GM12892 (cell line): Measurements from ENCODE around the gene CLASP1.
"Not testable (repeated sequence)": the region's sequence is repeated elsewhere in the genome, so short reads cannot be mapped to it uniquely, and the experiment has no call there.

Experiments used
- DNase-seq: peaks from one replicate; pipeline ENCODE4 v3.0.0; 2011; ENCODE audit not compliant: insufficient read length
- FAIRE-seq: peaks from 2 replicates; lab custom pipeline; 2011; peaks lifted over from hg19 to GRCh38; lab: Jason Lieb, UNC
- POLR2A ChIP-seq: IDR thresholded peaks from 2 replicates; pipeline ENCODE4 v1.6.1; 2011; ENCODE audit warnings: low read depth, low read length, control low read depth
- POLR2AphosphoS5 ChIP-seq: IDR thresholded peaks from 2 replicates; pipeline ENCODE4 v1.6.1; 2011; ENCODE audit warnings: low read depth, low read length, control low read depth
- TAF1 ChIP-seq: IDR thresholded peaks from 2 replicates; pipeline ENCODE4 v1.6.1; 2011; ENCODE audit warnings: low read depth, mild to moderate bottlenecking, control low read depth, low read length, borderline replicate concordance

The CLASP1 gene

DNA sequence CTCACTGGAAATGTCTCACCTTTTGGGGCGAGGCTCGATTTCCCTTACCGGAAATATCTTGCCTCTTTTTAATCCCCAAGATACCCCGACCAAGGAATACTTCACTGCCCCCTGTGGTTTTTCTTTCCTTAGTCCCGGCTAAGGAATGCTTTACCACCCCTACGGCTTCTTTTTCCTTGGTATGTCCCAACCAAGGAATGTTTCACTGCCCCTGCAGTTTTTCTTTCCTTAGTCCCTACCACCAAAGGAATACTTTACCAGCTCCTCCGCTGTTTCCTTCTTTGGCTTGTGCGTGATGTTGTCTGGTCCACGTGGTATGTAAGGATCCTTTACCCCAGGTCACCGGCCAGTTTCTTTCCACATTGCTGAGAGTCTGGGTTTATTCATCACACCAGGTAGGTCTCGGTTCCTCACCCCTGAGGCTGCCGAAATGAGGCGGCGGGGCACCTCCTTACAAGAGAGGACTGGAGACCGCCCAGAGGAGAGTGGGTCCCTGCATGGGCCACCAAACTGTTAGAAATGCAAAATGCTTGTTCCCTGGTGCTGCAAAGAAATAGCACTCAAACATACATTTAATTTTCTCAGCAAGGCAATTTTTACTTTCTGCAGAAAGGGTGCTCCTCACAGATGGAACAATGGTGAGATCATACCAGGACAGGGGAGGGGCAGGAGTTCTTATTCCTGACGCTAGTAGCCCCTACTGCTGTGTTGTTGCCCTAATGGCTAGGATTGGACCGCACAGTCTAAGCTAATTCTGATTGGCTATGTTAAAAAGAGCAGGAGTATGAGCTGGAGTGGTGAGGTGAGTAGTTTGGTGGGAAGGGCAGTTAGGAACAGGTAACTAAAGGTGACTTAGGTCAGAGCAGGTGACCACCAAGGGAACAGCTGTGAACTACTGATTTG, 33.4 kb upstream of the CLASP1 start:
- no peak for FAIRE-seq
- TF ChIP-seq POLR2A (no peak), TAF1 (no peak), POLR2AphosphoS5 (no peak)
- no peak for DNase-seq

DNA sequence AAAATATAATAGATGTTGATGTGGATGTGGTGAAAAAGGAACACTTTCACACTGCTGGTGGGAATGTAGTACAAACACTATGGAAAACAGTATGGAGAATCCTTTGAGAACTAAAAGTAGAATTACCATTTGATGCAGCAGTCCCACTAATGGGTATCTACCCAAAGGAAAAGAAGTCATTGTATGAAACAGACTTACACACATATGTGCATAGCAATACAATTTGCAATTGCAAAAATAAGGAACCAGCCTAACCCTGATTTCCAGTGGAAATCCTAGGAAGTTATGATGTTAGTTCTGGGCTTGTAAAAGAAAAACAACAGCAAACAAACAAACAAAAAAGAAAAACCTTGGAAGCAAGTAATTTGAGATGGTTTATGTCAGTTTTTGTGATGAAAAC, 28.6 kb upstream of the CLASP1 start:
- DNase-seq = no peak
- no peak for TF ChIP-seq POLR2AphosphoS5
- TF ChIP-seq POLR2A = no peak
- TF ChIP-seq TAF1 = no peak
- no peak for FAIRE-seq

- FAIRE-seq, DNase-seq: not testable (repeated sequence)
These were observed 22.4 kb upstream of the CLASP1 start for GRCh38 chr2:121671621-121672020.

DNA sequence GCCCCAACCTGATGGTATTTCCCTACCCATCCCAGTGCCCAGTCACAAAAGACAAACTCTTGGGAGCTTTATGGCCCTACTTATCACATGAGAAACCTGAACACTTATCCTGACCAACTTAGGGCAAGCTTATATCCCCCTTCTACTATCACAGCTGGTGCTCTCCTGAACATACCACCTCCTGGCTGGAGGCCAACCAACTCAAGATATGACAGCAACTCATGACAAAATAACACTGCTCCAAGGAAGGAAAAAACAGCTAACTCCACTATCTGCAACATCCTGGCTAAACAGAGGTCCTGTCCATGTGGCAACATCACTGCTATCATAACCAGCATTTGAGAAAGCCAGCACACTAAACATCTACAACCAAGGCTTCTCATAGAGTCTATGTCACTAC, 20.9 kb upstream of the CLASP1 start:
- TF ChIP-seq TAF1 (no peak), POLR2AphosphoS5 (no peak), POLR2A (no peak)
- no peak for DNase-seq
- no peak for FAIRE-seq

DNA sequence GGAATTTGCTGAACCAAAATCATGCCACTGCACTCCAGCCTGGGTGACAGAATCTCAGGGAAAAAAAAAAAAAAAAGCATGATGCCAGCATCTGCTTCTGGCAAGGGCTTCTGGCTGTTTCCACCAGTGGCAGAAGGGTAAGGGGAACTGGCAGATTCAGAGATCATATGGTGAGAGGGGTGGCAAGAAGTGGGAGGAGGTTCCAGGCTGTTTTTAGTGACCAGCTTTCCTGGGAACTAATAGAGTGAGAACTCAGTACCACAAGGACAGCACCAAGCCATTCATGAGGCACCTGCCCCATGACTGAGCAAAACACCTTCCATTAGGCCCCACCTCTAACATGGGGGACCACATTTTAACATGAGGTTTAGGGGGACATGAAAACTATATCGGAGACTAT, 18.4 kb upstream of the CLASP1 start:
- TF ChIP-seq POLR2A = no peak
- TF ChIP-seq TAF1 = no peak
- TF ChIP-seq POLR2AphosphoS5 = no peak
- FAIRE-seq (no peak), DNase-seq (no peak)

- FAIRE-seq (no peak), DNase-seq (no peak)
- TF ChIP-seq POLR2AphosphoS5 = no peak
- TF ChIP-seq TAF1 = no peak
- no peak for TF ChIP-seq POLR2A
These were observed 16.8 kb upstream of the CLASP1 start for GRCh38 chr2:121666042-121666441.

DNA sequence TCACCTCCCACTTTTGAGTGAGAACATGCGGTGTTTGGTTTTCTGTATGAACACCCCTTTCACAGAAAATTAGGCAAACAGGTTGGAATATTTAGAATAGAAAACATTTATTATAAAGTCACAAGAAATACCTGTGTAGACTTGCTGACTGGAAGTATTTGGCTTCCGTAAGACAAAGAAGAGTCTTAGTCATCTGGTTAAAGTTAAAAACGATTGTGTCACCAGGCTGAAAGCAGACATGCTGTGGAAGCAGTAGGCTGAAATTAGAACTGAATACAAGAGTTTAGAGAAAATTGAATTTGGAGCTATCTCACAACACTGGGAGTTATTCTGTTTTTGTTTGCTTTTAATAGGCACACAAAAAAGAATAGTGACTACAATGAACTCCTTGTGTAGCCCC, 16.2 kb upstream of the CLASP1 start:
- FAIRE-seq (no peak), DNase-seq (no peak)
- TF ChIP-seq TAF1 = no peak
- TF ChIP-seq POLR2A = no peak
- TF ChIP-seq POLR2AphosphoS5 = no peak

DNA sequence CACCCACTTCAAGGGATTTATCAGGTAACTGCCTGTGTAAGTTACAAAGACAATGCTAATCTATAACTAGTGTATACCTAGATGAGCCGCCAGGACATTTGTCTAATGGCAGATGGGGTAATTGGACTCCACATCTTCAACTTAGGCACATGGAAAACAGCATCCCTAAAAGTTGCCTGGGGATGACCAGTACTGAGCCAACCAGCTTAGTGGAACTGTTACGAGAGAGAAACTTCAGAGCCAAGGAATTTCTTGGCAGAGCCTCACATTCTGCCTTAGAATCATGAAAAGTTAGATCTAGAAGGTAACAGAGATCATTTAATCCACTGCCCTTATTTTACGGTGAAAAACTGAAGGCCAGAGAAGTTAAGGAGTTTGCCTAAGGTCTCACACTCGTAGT, 15.5 kb upstream of the CLASP1 start:
- FAIRE-seq (no peak), DNase-seq (no peak)
- TF ChIP-seq POLR2AphosphoS5 = no peak
- TF ChIP-seq TAF1 = no peak
- no peak for TF ChIP-seq POLR2A

DNA sequence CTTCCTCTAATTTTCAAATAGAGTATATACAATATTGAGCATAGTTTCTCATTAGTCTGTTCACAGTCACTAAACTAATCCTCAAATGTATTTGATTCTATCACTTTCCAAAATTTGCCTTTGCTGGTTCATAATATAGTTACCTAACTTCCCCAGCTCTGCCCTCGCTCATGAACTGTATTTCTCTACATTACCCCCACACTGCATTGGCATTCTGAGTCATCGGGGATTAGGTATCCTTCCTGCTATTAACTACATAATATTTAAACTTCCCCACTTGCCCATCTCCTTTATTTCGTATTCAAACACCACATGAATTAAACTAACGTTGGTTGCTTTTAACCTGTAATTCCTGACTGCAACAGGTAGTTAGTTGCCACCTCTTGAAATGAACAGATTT, 14.8 kb upstream of the CLASP1 start:
- TF ChIP-seq POLR2A = no peak
- TF ChIP-seq TAF1 = no peak
- no peak for TF ChIP-seq POLR2AphosphoS5
- no peak for DNase-seq
- no peak for FAIRE-seq

GRCh38 chr2:121663434-121663833, 14.2 kb upstream of the CLASP1 start:
- DNase-seq (no peak), FAIRE-seq (no peak)
- TF ChIP-seq POLR2A = no peak
- TF ChIP-seq POLR2AphosphoS5 = no peak

DNA sequence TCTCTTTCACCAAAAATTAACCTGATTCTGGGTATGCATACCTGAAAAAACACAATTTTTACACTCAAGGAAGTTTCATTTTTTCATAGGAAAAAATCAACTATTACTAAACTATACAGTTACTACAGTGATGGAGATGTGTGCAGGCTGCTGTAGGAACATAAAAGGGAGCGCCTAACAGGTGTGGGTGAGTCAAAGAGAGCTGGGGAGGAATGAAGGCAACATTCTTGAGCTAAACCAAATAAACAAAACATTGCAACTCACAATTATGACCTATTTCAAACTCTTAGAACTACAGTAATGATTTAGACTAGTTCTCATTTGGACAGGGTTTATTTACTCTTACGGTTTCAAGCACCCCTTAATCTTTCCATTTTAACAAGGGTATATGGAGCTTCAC, 13.4 kb upstream of the CLASP1 start:
- FAIRE-seq (no peak), DNase-seq (no peak)
- TF ChIP-seq POLR2A (no peak), TAF1 (no peak), POLR2AphosphoS5 (no peak)

GRCh38 chr2:121659933-121660332, 10.7 kb upstream of the CLASP1 start:
- no peak for FAIRE-seq
- no peak for DNase-seq
- TF ChIP-seq POLR2AphosphoS5 (no peak), TAF1 (no peak), POLR2A (no peak)

DNA sequence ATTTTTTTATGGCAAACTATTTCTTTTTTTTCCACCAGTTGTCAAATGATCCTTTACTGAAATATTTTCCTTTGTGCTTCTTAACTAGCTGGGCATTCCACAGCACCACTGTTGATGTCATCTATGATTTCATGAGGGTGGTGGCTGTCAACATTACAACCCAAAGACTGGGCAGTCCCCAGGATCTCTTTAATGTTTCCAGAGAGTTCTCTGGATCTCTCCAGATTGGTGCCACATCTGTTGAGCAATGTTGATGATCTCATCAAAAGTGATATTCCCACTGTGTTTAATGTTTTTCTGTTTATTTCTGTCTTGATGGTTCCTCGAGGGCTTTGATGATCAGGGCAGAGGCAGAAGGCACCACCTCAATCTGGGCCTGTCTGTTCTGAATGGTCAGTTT, 9.1 kb upstream of the CLASP1 start:
- not testable (repeated sequence) for FAIRE-seq, DNase-seq
